ENCODE results near the gene F10.
"Not testable (repeated sequence)": the region's sequence is repeated elsewhere in the genome, so short reads cannot be mapped to it uniquely, and the experiment has no call there.

F10 gene

GRCh38 chr13:113102727-113103126 lies 19.9 kb upstream of the F10 start:
- no peak for DNase-seq

GRCh38 chr13:113103646-113104045 lies 19.0 kb upstream of the F10 start:
- DNase-seq, result no peak

- DNase-seq, result no peak
Observed at GRCh38 chr13:113105032-113105920, 17.3 kb upstream of the F10 start, which contains the start of gene F7. F7 (plus strand) TSS chr13:113105791; CDS start chr13:113105842, 51 bp downstream.

- DNase-seq, result no peak
Observed at GRCh38 chr13:113105921-113106452, 16.6 kb upstream of the F10 start.

GRCh38 chr13:113106711-113107351 lies 15.8 kb upstream of the F10 start:
- DNase-seq, result no peak

- not testable (repeated sequence) for DNase-seq
Observed at GRCh38 chr13:113108521-113108920, 14.1 kb upstream of the F10 start.

GRCh38 chr13:113109151-113110047 lies 13.2 kb upstream of the F10 start:
- no peak for DNase-seq

GRCh38 chr13:113110048-113110851 lies 12.3 kb upstream of the F10 start:
- peak in 1 of 2 donors; percentile 11 for DNase-seq

- no peak for DNase-seq
Observed at GRCh38 chr13:113110852-113111315, 11.7 kb upstream of the F10 start.

- not testable (repeated sequence) for DNase-seq
Observed at GRCh38 chr13:113111821-113112220, 10.8 kb upstream of the F10 start.

GRCh38 chr13:113112475-113112874 lies 10.1 kb upstream of the F10 start:
- not testable (repeated sequence) for DNase-seq

- DNase-seq, result no peak
Observed at GRCh38 chr13:113112893-113113845, 9.4 kb upstream of the F10 start.

GRCh38 chr13:113113846-113114271 lies 8.7 kb upstream of the F10 start:
- no peak for DNase-seq

GRCh38 chr13:113114511-113115362 lies 7.9 kb upstream of the F10 start:
- no peak for DNase-seq

- no peak for DNase-seq
Observed at GRCh38 chr13:113115363-113116205, 7.0 kb upstream of the F10 start.

GRCh38 chr13:113116206-113116800 lies 6.3 kb upstream of the F10 start:
- no peak for DNase-seq

- DNase-seq, result no peak
Observed at GRCh38 chr13:113116871-113117271, 5.7 kb upstream of the F10 start.

GRCh38 chr13:113117335-113117872 lies 5.2 kb upstream of the F10 start:
- no peak for DNase-seq

Measured in CD4-positive, alpha-beta T cell treated with Interleukin-1 beta for 1 hour (primary cell).